Measurements from ENCODE around the gene VPS16.

The VPS16 gene

GRCh38 chr20:2903686-2904085 lies 63.1 kb downstream of the VPS16 start:
- no peak for DNase-seq

- no peak for DNase-seq
Observed at GRCh38 chr20:2907519-2907918, 67.0 kb downstream of the VPS16 start.

- DNase-seq = no peak
Observed at GRCh38 chr20:2909953-2910352, 69.4 kb downstream of the VPS16 start.

GRCh38 chr20:2911200-2911599 lies 70.7 kb downstream of the VPS16 start:
- no peak for DNase-seq

GRCh38 chr20:2914160-2914559 lies 73.6 kb downstream of the VPS16 start:
- peak; percentile 18 for DNase-seq

Measured in NCI-H1694 treated with DMSO at 0.1 percent for 48 hours (cell line).